Stimulated activated CD4-positive, alpha-beta T cell treated with anti-CD3 and anti-CD28 coated beads, Interleukin-12 subunit alpha, Interleukin-12 subunit beta, amount 100 ng/mL, for 48 hours (primary cell): ENCODE data around the gene RRAS2.
"Not testable (repeated sequence)": the region's sequence is repeated elsewhere in the genome, so short reads cannot be mapped to it uniquely, and the experiment has no call there.

Source experiments
- DNase-seq, 3 donors: peaks; one replicate each; pipeline ENCODE4 v3.0.0-alpha.2; 2020; ENCODE audit warnings: low read depth in 2 of 3, low spot score in 1 of 3

RRAS2 gene

DNA sequence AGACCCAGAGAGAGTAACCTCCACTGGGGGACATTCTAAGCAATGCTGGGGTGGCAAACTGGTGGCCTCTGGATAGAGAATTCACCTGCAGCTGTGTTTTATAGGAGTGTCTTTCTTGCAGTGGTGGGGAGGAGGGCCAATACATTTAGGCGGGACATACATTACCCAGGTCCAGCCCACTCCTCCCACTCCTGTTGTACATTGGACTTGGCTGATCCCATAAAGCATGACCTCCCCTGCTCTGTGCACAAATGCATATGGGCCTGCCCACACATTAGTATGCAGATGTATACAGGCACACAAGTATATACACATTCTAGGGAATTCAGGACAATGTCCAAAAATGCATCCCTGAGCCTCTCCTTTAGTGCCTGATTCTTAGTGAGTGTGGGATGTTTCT lies 99.1 kb downstream of the RRAS2 start:
- no peak for DNase-seq

- DNase-seq, result no peak
These were observed 99.7 kb downstream of the RRAS2 start for GRCh38 chr11:14259186-14259784.

DNA sequence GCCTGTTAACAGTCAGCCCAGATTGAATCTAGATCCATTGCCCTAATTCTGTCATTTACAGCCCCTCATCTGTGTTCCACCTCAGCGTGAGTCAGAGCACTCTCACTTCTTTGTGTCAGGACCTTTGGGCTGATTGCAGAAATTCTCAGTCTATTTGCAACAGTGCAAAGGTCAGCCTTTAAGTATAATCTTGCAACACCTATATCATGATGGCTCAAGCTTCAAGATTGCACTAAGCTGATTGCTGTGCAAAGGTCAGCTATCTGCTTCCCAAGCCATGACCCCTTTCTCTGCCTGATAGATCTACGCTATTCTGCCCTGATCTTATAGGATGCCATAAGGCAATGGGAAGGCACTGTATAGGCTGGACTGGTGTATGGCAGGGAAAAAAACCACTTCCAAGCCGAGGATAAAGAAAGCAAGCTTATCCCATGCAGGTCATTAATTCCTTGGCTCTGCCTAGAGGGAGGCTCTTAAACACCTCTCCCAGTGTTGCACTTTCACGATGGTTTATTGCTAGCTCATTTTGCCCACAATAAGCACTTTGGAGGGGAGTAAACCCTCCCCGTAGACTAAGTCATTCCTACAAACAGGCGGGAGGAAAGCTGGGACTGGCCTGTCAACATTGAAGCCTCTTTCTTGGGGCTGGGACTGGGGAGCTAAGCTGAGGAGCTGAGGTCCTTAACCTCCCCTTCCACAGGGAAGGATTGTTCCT lies 100.6 kb downstream of the RRAS2 start:
- DNase-seq, result no peak

- no peak for DNase-seq
These were observed 103.8 kb downstream of the RRAS2 start for GRCh38 chr11:14255238-14255534.

GRCh38 chr11:14254533-14255237 lies 104.3 kb downstream of the RRAS2 start:
- DNase-seq, result no peak

GRCh38 chr11:14253840-14254239 lies 105.1 kb downstream of the RRAS2 start:
- no peak for DNase-seq

GRCh38 chr11:14253421-14253820 lies 105.6 kb downstream of the RRAS2 start:
- DNase-seq, result no peak

DNA sequence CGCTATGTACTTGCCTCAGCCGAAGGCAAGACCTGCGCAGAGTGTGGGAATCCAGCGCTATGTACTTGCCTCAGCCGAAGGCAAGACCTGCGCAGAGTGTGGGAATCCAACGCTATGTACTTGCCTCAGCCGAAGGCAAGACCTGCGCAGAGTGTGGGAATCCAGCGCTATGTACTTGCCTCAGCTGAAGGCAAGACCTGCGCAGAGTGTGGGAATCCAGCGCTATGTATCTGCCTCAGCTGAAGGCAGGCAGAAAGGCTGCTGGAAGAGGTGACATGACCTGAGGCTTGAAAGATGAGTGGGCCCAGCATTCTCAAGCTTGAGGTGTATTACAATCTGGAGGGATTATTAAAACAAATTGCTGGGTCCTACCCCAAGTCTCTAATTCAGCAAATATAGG lies 106.5 kb downstream of the RRAS2 start:
- not testable (repeated sequence) for DNase-seq

DNA sequence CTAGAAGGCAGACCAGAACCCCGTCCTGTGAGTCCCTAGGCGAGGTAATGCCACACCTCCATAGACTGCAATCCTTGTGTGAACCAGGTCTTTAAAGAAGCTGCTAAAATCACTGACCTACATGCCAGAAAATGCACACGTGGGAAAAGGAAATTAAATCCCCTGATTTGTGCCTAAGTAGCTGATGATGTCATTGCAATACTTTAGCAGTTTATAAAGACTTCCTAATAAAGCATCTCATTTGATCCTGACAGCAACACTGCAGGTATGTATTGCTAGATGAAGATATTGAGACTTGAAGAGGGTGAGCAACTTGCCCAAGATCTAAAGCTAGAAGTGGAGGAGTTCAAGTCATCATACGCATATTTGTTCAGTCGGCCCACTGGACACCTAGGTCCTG lies 107.2 kb downstream of the RRAS2 start:
- no peak for DNase-seq

DNA sequence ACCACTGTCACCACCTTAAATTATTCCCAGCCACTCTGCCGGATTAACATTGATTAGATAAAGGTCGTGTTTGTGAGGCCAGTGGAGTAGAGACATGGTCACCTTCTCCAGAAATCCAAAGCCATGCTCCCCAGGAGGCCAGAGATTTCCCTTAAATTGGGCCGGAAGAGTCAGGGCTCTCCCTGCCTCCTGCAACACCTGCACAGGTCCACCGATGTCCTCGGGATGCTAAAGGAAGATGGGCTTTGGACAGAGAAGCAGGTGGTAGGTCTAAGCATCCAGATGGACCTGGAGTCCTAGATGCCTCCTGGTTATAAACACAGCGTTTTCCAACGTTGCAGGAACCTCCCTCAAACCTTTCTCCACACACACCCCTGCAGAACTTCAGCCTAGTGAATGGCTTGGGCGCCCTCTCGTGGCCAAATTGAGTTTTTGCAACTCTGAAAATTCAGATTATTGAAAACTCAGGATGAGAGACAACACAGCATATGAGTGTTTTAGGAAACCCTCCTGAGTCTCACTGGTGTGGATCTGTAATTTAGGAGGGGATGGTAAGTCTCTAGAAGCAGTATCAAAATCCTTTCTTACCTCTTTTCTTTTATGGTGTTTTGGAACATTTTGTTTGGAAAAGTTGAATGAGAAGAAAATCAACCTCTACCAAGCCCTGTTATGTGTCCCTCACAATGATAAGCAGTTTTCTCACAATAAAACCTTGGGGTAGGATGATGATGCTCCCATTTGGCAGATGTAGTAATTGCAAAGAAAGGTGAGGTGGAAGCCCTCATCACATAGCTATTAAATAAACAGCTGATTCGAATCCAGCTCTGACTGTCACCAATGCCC lies 109.6 kb downstream of the RRAS2 start:
- DNase-seq, result peak; percentile 40 to 62 (median 47)

GRCh38 chr11:14248580-14248981 lies 110.4 kb downstream of the RRAS2 start:
- no peak for DNase-seq

- DNase-seq, result no peak
These were observed 113.5 kb downstream of the RRAS2 start for GRCh38 chr11:14245444-14245843.

GRCh38 chr11:14244926-14245325 lies 114.1 kb downstream of the RRAS2 start:
- no peak for DNase-seq

DNA sequence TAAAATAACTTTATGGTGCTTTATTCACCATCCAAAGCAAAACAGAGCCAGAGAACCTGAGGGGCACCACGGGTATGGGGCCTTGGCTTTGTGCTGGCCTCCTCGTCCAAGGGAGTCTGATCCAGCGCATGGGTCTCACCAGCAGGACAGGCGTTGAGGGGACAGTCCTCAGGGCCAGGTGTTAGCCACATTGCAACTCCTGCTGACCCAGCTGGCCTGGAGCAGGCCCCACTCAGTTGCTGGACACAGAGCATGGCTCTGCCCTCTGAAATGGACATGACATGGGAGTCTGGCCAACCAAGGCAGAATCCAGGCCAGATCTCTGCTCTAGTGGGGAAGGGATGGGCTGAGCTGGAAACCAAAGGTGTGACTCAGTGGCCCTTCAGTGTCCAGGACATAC lies 116.2 kb downstream of the RRAS2 start:
- no peak for DNase-seq

DNA sequence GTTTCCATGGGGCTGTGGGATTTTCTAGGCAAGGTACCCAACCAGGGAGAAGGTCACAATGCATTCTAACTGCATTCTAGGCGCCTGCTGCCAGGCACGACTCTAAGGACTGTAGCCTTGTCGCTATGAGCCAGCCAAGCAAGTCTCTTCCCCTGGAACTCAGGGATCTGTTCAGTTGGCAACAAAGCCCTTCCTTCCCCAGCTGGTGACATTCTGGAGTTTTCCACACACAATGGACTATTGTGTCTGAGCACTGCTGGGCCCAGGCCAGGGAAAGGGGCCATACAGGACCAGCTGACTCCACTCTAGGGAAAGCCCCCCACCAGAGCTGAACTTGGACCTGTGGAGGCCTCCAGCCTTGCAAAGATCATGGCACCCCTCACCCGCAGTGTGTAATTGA lies 116.8 kb downstream of the RRAS2 start:
- no peak for DNase-seq

DNA sequence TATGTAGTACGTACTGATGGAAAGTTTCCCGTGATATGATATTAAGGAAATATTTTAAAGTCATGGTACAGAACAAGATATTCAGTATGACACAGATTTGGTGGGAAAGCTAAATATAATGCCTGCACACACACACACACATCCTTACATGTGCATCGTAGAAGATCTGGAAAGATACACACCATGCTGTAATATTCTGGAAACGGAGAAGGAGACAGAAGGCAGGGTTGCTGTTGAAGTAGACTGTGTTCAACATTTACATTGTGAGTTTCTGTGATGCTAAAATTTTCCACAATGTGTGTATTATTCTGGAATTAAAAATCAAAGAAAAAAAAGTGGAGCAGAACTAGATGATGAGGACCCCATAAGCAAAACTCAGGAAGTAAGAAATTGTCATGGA lies 118.0 kb downstream of the RRAS2 start:
- DNase-seq, result no peak

DNA sequence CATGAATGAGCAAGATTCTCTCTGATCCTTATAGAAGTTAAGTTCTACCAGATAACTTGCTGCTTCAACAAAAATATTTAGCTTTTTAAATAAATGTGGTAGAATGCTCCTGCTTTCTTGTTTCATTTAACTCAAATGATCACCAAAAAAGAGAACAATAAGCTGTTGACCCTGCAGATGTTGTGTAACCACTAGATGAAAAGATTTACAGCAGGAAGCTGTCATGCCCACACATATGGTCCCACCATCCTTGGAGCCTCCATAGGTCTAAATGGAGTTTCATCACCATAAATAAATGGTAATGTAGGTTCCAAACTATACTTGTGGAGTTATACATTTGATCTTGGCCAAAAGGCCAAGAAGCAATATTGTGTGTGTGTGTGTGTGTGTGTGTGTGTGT lies 118.8 kb downstream of the RRAS2 start:
- no peak for DNase-seq

- DNase-seq, result no peak
These were observed 121.5 kb downstream of the RRAS2 start for GRCh38 chr11:14237444-14237961.

- no peak for DNase-seq
These were observed 123.3 kb downstream of the RRAS2 start for GRCh38 chr11:14235701-14236100.

DNA sequence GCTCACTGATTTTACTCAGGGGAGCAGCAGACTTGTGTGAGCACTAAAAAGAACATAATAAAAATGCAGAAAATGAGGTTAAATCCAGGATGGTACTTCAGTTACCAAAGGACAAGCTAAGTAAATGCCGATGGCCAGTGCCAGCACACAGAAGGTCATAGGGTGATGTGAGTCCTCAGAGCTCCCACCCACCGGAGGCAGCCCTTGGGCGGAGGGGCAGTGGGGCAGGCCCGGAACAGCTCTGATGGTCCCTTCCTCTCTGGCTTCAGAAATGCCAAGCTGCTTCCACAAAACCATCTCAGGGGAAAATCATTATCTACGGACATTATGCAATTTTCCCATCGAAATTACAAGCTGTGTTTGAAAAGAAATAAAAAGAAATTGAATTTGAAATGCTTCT lies 124.5 kb downstream of the RRAS2 start:
- DNase-seq, result no peak

DNA sequence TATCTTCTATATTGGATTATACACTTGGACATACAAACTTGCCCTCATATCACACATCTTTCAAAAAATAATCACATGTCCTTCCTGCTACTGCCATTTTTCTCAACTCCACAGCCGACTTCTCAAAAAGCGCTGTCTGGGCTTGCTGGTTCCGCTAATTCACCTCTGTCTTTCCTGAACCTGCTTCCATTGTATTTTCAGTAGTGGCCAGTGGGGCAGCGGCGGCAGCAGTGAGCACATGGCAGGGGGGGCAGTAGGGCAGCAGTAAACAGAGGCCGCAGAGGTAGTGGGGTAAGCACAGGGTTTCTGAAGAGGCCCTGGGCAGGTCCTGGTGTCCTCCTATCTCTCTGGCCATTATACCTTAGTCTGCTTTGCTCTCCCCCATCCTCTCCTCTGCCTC lies 126.3 kb downstream of the RRAS2 start:
- DNase-seq, result no peak

DNA sequence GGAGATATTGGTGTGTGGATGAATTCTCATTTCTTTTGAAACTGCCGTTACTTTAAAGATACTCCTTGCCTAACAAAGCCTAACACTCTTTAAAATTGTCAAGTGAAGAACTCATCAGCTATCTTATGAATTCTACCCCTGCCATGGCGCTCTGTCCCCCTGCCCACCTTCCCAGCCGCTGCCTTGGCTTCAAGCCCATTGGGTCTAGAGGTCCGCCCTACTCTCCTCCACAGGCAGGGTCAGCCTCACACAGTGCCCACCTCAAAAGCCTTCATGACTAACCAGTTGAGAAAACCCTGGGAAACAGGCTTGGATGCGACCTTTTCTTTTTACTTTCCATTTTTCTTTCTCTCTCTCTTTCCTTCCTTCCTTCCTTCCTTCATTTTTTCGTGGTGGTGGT lies 128.6 kb downstream of the RRAS2 start:
- no peak for DNase-seq
